Tibial artery (tissue), 4 donors: ENCODE measurements around the gene RGS2.

ENCODE experiments used
- DNase-seq, 2 donors: peaks; one replicate each; pipeline ENCODE4 v3.0.0-alpha.2; 2019
- H3K27ac ChIP-seq, 2 donors: fragments of 200-600 bp; sonication (generic) in 1 of 2; 1 replicate in 1 of 2; 2 replicates in 1 of 2; pipeline ENCODE4 v1.5.1; 2018 to 2019; ENCODE audit warnings: mild to moderate bottlenecking in 1 of 2
- H3K27me3 ChIP-seq, 2 donors: fragments of 200-600 bp; sonication (generic) in 1 of 2; one replicate each; pipeline versions ENCODE4 v1.5.1 to v1.6.0; 2016 to 2019
- H3K36me3 ChIP-seq, 3 donors: fragments of 200-600 bp; sonication (generic) in 2 of 3; one replicate each; pipeline ENCODE4 v1.5.1; 2016 to 2019; ENCODE audit warnings: mild to moderate bottlenecking in 2 of 3
- H3K4me1 ChIP-seq, 4 donors: fragments of 200-600 bp; sonication (generic) in 2 of 4; 1 replicate in 3 of 4; 2 replicates in 1 of 4; pipeline ENCODE4 v1.5.1; 2016 to 2019
- H3K4me3 ChIP-seq, 2 donors: fragments of 200-600 bp; sonication (generic) in 1 of 2; 1 replicate in 1 of 2; 2 replicates in 1 of 2; pipeline ENCODE4 v1.5.1; 2018 to 2019; ENCODE audit warnings: mild to moderate bottlenecking in 2 of 2
- H3K9me3 ChIP-seq, 3 donors: fragments of 200-600 bp; sonication (generic) in 1 of 3; one replicate each; pipeline ENCODE4 v1.5.1; 2016 to 2019
- CTCF ChIP-seq, 2 experiments: fragments of 200-600 bp in 1 of 2; fragments of 450-650 bp in 1 of 2; IDR thresholded peaks; one replicate each; pipeline ENCODE4 v1.5.1; 2017 to 2019; ENCODE audit warnings: antibody characterized with exemption in 2 of 2, mild to moderate bottlenecking in 1 of 2, moderate library complexity in 1 of 2
- intact Hi-C: fragments of 100-400 bp; cut with DNase I; formaldehyde crosslinking; loops from one replicate; pipeline ENCODE4 v1.15.0; 2023; ENCODE audit warnings: low total_unique reads

RGS2 gene

DNA sequence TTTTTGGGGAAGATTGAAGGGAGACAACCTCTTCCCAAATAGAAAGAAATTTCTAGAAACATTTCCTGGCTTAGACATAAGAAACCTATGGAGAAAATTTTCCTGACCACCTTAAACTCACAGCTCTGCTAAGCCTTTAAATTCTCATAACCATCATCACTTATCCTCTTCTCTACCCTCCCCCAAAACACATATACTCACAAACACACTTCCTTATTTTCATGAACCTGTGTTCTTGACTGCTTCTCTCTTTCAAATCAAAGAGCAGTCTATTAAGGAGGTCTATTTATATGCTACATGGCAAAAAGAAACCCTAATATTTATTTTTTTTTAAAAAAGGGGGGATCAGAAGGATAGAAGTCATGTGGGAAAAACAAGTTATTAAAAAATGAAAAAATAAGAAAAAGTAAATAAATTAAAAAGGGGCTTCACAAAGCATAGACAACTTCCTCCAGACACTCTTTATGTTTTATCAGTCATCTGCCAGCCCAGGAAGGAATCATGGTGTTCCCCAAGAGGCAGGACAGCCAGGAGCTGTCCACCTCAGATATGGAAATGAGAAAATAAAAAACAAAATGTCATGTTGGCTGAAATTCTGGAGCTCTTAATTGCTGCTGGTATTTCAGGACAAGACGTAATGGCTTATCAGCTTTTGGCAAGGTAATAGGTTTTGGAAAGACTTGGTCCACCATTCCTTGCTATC lies 12.8 kb upstream of the RGS2 start:
- Histone ChIP-seq H3K27ac (no peak overlapping the region), H3K4me1 (no peaks in the 10 kb centered on the region), H3K36me3 (no peaks in the 10 kb centered on the region), H3K4me3 (no peak overlapping the region), H3K27me3 (no peaks in the 10 kb centered on the region), H3K9me3 (no peaks in the 10 kb centered on the region)
- intact Hi-C loops, result no loop called here
- no peak for TF ChIP-seq CTCF (IDR thresholded peaks at IDR 0.05)
- no peak for DNase-seq

- no peaks in the 10 kb centered on the region for H3K4me1 ChIP-seq
- H3K9me3 ChIP-seq, result no peaks in the 10 kb centered on the region
- TF ChIP-seq CTCF (IDR thresholded peaks at IDR 0.05), result no peak
- H3K4me3 ChIP-seq, result no peak overlapping the region
- no peaks in the 10 kb centered on the region for H3K36me3 ChIP-seq
- H3K27me3 ChIP-seq, result no peaks in the 10 kb centered on the region
- H3K27ac ChIP-seq, result no peak overlapping the region
- intact Hi-C loops, result no loop called here
- no peak for DNase-seq
Measured at GRCh38 chr1:192797143-192797542, 11.7 kb upstream of the RGS2 start.

DNA sequence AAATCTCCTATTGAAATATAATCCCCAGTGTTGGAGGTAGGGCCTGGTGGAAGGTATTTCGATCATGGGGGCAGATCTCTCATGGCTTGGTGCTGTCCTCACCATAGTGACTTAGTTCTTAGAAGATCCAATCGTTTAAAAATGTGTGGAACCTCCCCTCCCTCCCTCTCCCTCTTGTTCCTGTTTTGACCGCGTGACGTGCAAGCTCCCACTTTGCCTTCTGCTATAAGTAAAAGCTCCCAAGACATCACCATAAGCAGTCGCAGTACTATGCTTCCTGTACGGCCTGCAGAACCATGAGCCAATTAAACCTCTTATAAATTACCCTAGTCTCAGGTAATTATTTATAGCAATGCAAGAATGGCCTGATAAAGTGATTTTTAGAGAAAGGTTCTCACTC lies 10.9 kb upstream of the RGS2 start:
- no peaks in the 10 kb centered on the region for H3K4me1 ChIP-seq
- intact Hi-C loops, result no loop called here
- H3K9me3 ChIP-seq, result no peaks in the 10 kb centered on the region
- no peak overlapping the region for H3K4me3 ChIP-seq
- DNase-seq, result peak in 1 of 2 donors; percentile 29
- H3K27ac ChIP-seq, result no peak overlapping the region
- H3K36me3 ChIP-seq, result no peaks in the 10 kb centered on the region
- H3K27me3 ChIP-seq, result no peaks in the 10 kb centered on the region
- TF ChIP-seq CTCF (IDR thresholded peaks at IDR 0.05), result no peak

DNA sequence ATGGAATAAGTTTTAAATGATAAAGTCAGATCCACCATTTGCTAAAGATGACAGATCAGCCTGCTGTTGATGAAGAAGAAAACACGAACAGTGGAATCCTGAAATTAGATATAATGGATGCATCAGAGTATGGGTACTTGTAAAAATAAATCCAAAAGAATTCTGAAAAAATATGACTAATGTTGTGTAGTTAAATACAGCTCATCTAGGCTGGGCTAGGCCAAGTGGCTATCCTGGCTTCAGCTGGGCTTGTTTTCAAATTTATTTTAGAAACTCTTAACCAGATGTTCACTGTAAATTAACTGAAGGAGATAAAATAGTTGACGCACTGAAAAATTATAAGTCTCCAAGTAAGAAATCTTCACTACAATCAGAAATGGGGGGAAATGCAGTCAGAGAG lies 7.4 kb upstream of the RGS2 start:
- intact Hi-C loops, result loop anchor here (10.0 kb wide), 2 partner anchors 103 to 327 kb away; no protein-coding TSS in a partner anchor
- no peak overlapping the region for H3K4me3 ChIP-seq
- no peak for DNase-seq
- no peaks in the 10 kb centered on the region for H3K9me3 ChIP-seq
- no peak for TF ChIP-seq CTCF (IDR thresholded peaks at IDR 0.05)
- H3K27me3 ChIP-seq, result no peaks in the 10 kb centered on the region
- H3K36me3 ChIP-seq, result no peaks in the 10 kb centered on the region
- H3K4me1 ChIP-seq, result peaks cover 0 to 4% (median 0%) of the 10 kb centered on the region in 4 donors
- no peak overlapping the region for H3K27ac ChIP-seq

GRCh38 chr1:192802406-192802805 lies 6.4 kb upstream of the RGS2 start:
- no peak for DNase-seq
- TF ChIP-seq CTCF (IDR thresholded peaks at IDR 0.05), result no peak
- Histone ChIP-seq H3K27me3 (no peaks in the 10 kb centered on the region), H3K4me1 (peaks cover 0 to 12% (median 2%) of the 10 kb centered on the region in 4 donors), H3K9me3 (no peaks in the 10 kb centered on the region), H3K27ac (no peak overlapping the region), H3K4me3 (no peak overlapping the region), H3K36me3 (no peaks in the 10 kb centered on the region)
- intact Hi-C loops, result loop anchor here (10.0 kb wide), 2 partner anchors 102 to 328 kb away; no protein-coding TSS in a partner anchor
